HepG2 (cell line): Measurements from ENCODE around the gene CFL1. TPM values are rescaled to one million over a fixed set of nuclear protein-coding genes. Genes with fewer than 3 reads are reported as not detected.

Source experiments
- ATAC-seq: fragments of 200-7000 bp; cut with Tn5 transposase; 3 replicates; pipeline ENCODE4 v1.9.1; 2020; ENCODE audit warnings: mild to moderate bottlenecking, moderate library complexity
- BruUV-seq: library from RNA; stranded (reverse); fragments of 400-500 nt; replicated peaks from 2 replicates; lab custom pipeline; 2021; lab: Mats Ljungman, UMichigan
- CTCF ChIA-PET: fragments of 300-600 bp; formaldehyde crosslinking; extraction: SDS; loops from one replicate; lab custom pipeline; 2021; ENCODE audit warnings: low total read pairs, inconsistent platforms, low intra/inter-chr PET ratio; lab: Yijun Ruan, JAX
- POLR2A ChIA-PET: fragments of 350-600 bp; sonication (Branson Sonifier 250); formaldehyde crosslinking; loops from one replicate; lab custom pipeline; 2020; ENCODE audit warnings: antibody characterized with exemption, inconsistent platforms; lab: Yijun Ruan, JAX
- DNase-seq: peaks from one replicate; pipeline ENCODE4 v3.0.0-alpha.2; 2015; ENCODE audit warnings: low spot score
- FAIRE-seq: peaks from 3 replicates; lab custom pipeline; 2011; peaks lifted over from hg19 to GRCh38; lab: Jason Lieb, UNC
- H2AFZ ChIP-seq: one replicate; pipeline ENCODE4 v1.6.1; 2011; ENCODE audit warnings: low read length, inconsistent platforms
- H3K27ac ChIP-seq: fragments of 300-600 bp; 3 replicates; pipeline ENCODE4 v1.8.0; 2011; ENCODE audit warnings: mixed run types, mild to moderate bottlenecking, mixed read lengths, low read length, inconsistent platforms; ENCODE audit not compliant: insufficient read depth; ENCODE audit errors: extremely low read length
- H3K27me3 ChIP-seq, 2 experiments: fragments of 200-600 bp in 1 of 2; 2 replicates in 1 of 2; 3 replicates in 1 of 2; pipeline versions ENCODE4 v1.6.0 to v1.8.0; 2011; ENCODE audit warnings: low read length in 2 of 2, mild to moderate bottlenecking in 2 of 2, moderate library complexity in 2 of 2, inconsistent platforms in 1 of 2; ENCODE audit not compliant: insufficient read depth in 2 of 2, control insufficient read depth in 1 of 2
- H3K36me3 ChIP-seq, 2 experiments: fragments of 200-600 bp in 1 of 2; replicated peaks in 1 of 2; 2 replicates in 1 of 2; 3 replicates in 1 of 2; pipeline versions ENCODE4 v1.5.1 to v1.8.0; 2011; ENCODE audit warnings: low read length in 2 of 2, inconsistent platforms in 1 of 2; ENCODE audit not compliant: insufficient read depth in 2 of 2, control insufficient read depth in 1 of 2
- H3K4me1 ChIP-seq: 2 replicates; pipeline ENCODE4 v1.5.1; 2012; ENCODE audit warnings: low read length, inconsistent platforms; ENCODE audit not compliant: insufficient read depth
- H3K4me2 ChIP-seq: 2 replicates; pipeline ENCODE4 v1.6.0; 2011; ENCODE audit warnings: low read depth, low read length, inconsistent platforms
- H3K4me3 ChIP-seq, 3 experiments: fragments of 200-600 bp in 1 of 3; sonication (generic), shearing (Covaris generic) in 1 of 3; replicated peaks in 1 of 3; 2 replicates each; pipeline ENCODE4 v1.5.1; 2011 to 2016; ENCODE audit warnings: low read length in 3 of 3, inconsistent platforms in 2 of 3, low read depth in 2 of 3, mild to moderate bottlenecking in 2 of 3, control low read depth in 1 of 3, mixed read lengths in 1 of 3; ENCODE audit not compliant: insufficient read depth in 1 of 3
- H3K79me2 ChIP-seq: one replicate; pipeline ENCODE4 v1.6.1; 2011; ENCODE audit warnings: low read length, inconsistent platforms; ENCODE audit not compliant: insufficient read depth
- H3K9ac ChIP-seq: 2 replicates; pipeline ENCODE4 v1.6.0; 2011; ENCODE audit warnings: mild to moderate bottlenecking, low read depth, low read length, inconsistent platforms; ENCODE audit not compliant: insufficient read depth
- H3K9me3 ChIP-seq: 2 replicates; pipeline ENCODE4 v1.5.1; 2012; ENCODE audit warnings: mild to moderate bottlenecking, low read length
- H4K20me1 ChIP-seq: 2 replicates; pipeline ENCODE4 v1.6.0; 2011; ENCODE audit warnings: inconsistent platforms, mild to moderate bottlenecking, low read length, moderate library complexity; ENCODE audit not compliant: insufficient read depth
- AHR ChIP-seq: IDR thresholded peaks from 2 replicates; pipeline ENCODE4 v1.6.1; 2018; ENCODE audit warnings: missing genetic modification reagents, missing compliant biosample characterization
- ATF4 ChIP-seq, 2 experiments: fragments of 450-650 bp in 1 of 2; sonication (generic) in 1 of 2; formaldehyde crosslinking; IDR thresholded peaks; 2 replicates each; pipeline versions ENCODE4 v1.5.0 to v1.8.0; 2020 to 2022; ENCODE audit warnings: mild to moderate bottlenecking in 1 of 2, missing genetic modification reagents in 1 of 2
- KLF12 ChIP-seq: sonication (generic); formaldehyde crosslinking; IDR thresholded peaks from 2 replicates; pipeline ENCODE4 v1.4.0; 2020; ENCODE audit warnings: missing genetic modification reagents, borderline replicate concordance
- MYC ChIP-seq: sonication (generic); formaldehyde crosslinking; IDR thresholded peaks from 2 replicates; pipeline ENCODE4 v1.9.0; 2021; ENCODE audit warnings: missing genetic modification reagents, borderline replicate concordance
- RARG ChIP-seq: sonication (generic); formaldehyde crosslinking; IDR thresholded peaks from 2 replicates; pipeline ENCODE4 v1.4.0; 2020; ENCODE audit warnings: low read depth, mild to moderate bottlenecking, missing genetic modification reagents
- SATB2 ChIP-seq: sonication (generic); formaldehyde crosslinking; IDR thresholded peaks from 2 replicates; pipeline ENCODE4 v1.5.0; 2020; ENCODE audit warnings: missing genetic modification reagents
- TCF12 ChIP-seq, 2 experiments: fragments of 450-650 bp in 1 of 2; sonication (generic) in 1 of 2; formaldehyde crosslinking in 1 of 2; IDR thresholded peaks; 2 replicates each; pipeline versions ENCODE4 v1.6.1 to v1.8.0; 2017 to 2022; ENCODE audit warnings: antibody characterized with exemption in 1 of 2, mild to moderate bottlenecking in 1 of 2, missing genetic modification reagents in 1 of 2, moderate library complexity in 1 of 2
- ZNF354B ChIP-seq: sonication (generic); formaldehyde crosslinking; IDR thresholded peaks from 2 replicates; pipeline ENCODE4 v1.8.0; 2022; ENCODE audit warnings: mild to moderate bottlenecking, missing genetic modification reagents
- ZNF44 ChIP-seq: sonication (generic); formaldehyde crosslinking; IDR thresholded peaks from 2 replicates; pipeline ENCODE4 v1.5.1; 2020; ENCODE audit warnings: mild to moderate bottlenecking, missing genetic modification reagents
- ZNF441 ChIP-seq: sonication (generic); formaldehyde crosslinking; IDR thresholded peaks from 2 replicates; pipeline ENCODE4 v1.7.0; 2021; ENCODE audit warnings: missing genetic modification reagents, borderline replicate concordance
- ZNF546 ChIP-seq: sonication (generic); formaldehyde crosslinking; conservative IDR thresholded peaks from 2 replicates; pipeline ENCODE4 v1.8.1; 2023; ENCODE audit warnings: mild to moderate bottlenecking, missing genetic modification reagents
- ZNF569 ChIP-seq: sonication (generic); formaldehyde crosslinking; IDR thresholded peaks from 2 replicates; pipeline ENCODE4 v1.5.0; 2020; ENCODE audit warnings: mild to moderate bottlenecking, missing genetic modification reagents, moderate library complexity, borderline replicate concordance
- ZNF652 ChIP-seq: IDR thresholded peaks from 2 replicates; pipeline ENCODE4 v1.6.1; 2016; ENCODE audit warnings: low read depth, borderline replicate concordance
- WGBS: methylation state at CpG from one replicate; pipeline ENCODE4 v1.1.6; 2017; ENCODE audit warnings: low lambda C conversion rate; 5-methylcytosine and 5-hydroxymethylcytosine counted together
- in situ Hi-C: cut with HindIII; loops from 2 replicates; pipeline ENCODE4 v1.10.0; 2017; ENCODE audit warnings: low pct_unique_long_range_greater_than_20kb; ENCODE audit not compliant: extremely low pct_ligation_motif_present
- intact Hi-C: fragments of 100-400 bp; cut with micrococcal nuclease; formaldehyde crosslinking; loops from one replicate; pipeline ENCODE4 v1.10.0; 2022; ENCODE audit not compliant: unreplicated experiment
- polyA plus RNA-seq, 8 experiments: library from polyadenylated mRNA; depleted of rRNA in 3 of 8; stranded (reverse) in 7 of 8; unstranded in 1 of 8; fragments of >200 nt; fragmentation: Illumina TruSeq in 4 of 8; extraction: Trizol in 4 of 8; gene quantifications; 2 replicates each; pipeline versions ENCODE4 v1.2.1 to v1.2.3, GENCODE V29; 2011 to 2016; ENCODE audit warnings: low read depth in 4 of 8, missing spikeins in 1 of 8, mixed read lengths in 1 of 8; ENCODE audit not compliant: insufficient read depth in 1 of 8
- total RNA-seq, 5 experiments: library from RNA; depleted of rRNA; stranded (reverse); fragments of >200 nt; fragmentation: Illumina TruSeq; extraction: Trizol; gene quantifications; 2 replicates each; pipeline ENCODE4 v1.2.3, GENCODE V29; 2016; ENCODE audit warnings: low read depth in 1 of 5

The CFL1 gene
- total and polyA plus RNA-seq, 2 of the 13 experiments (the other 11 are each of a cell fraction or from before 2014, with no cell fraction given), result 379 to 383 TPM

DNA sequence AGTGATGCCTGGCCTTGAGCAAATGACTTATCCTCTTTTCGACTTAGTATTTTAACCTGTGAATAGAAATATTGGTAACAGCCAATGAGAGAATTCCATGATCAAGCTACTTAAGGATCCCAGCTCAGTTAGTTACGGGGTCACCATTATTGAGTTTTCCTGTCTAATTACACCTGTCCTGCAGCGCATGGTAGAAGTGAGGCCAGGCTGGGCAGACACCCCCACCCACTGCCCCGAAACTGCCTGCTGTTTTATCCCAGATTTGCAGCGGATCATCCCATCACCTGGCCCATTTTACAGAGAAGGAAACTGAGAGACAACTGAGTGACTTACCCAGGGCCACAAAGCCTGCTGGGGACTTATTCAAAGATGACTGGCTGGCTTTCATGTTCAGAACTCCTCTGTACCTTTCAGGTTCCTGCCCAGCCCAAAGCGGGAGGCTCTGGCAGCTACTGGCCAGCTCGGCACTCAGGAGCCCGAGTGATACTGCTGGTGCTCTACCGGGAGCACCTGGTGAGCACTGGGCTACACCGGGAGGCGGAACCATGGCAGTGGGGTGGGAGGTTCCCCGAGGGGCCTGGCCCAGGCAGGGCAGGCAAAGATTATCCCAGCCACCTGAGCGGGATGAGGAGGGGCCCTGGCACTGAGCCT is 3.7 kb upstream of the CFL1 start (continued):
- 0 out of 2 replicates have a peak, but pooled peaks have one; percentile 34 for TF ChIP-seq AHR (CRISPR knock-in tag)

GRCh38 chr11:65861165-65861505 is 3.2 kb upstream of the CFL1 start:
- H3K27ac ChIP-seq, result peak overlapping the region; percentile 90
- no peaks in the 10 kb centered on the region; a peak in 1 of 5 replicates for H3K27me3 ChIP-seq
- H3K79me2 ChIP-seq, result peaks cover 26% of the 10 kb centered on the region
- intact Hi-C loops (no loop called here), in situ Hi-C loops (no loop called here)
- no peak for DNase-seq
- peak overlapping the region; percentile 80 to 99 (median 89) for H3K4me3 ChIP-seq
- H4K20me1 ChIP-seq, result peaks cover 15% of the 10 kb centered on the region
- peak overlapping the region; percentile 89 for H3K9ac ChIP-seq
- ChIA-PET CTCF (interaction anchor here (1.4 to 1.9 kb wide), 3 partner anchors 23 to 150 kb away, joined by 3 to 7 read pairs (median 6); no protein-coding TSS in a partner anchor), POLR2A (interaction anchor here (0.7 to 5.4 kb wide), 5 partner anchors 10 to 141 kb away, joined by 3 to 81 read pairs (median 20); partner anchors contain the start of genes BANF1, CCDC85B, EFEMP2 and EIF1AD)
- H3K4me1 ChIP-seq, result peaks cover 35% of the 10 kb centered on the region
- WGBS, result 7% methylated on average over 12 of the region's 14 CpGs
- FAIRE-seq, result no peak
- TF ChIP-seq SATB2 (CRISPR knock-in tag) (0 out of 2 replicates have a peak, but pooled peaks have one; percentile 15), KLF12 (CRISPR knock-in tag) (peak; percentile 8; the same call in 1 of the 2 replicates), MYC (CRISPR knock-in tag) (0 out of 2 replicates have a peak, but pooled peaks have one; percentile 5), RARG (CRISPR knock-in tag) (0 out of 2 replicates have a peak, but pooled peaks have one; percentile 8), ZNF354B (CRISPR knock-in tag) (no peak), ZNF652 (CRISPR knock-in tag) (peak; percentile 75), ZNF441 (CRISPR knock-in tag) (0 out of 2 replicates have a peak, but pooled peaks have one; percentile 30), ZNF546 (CRISPR knock-in tag) (no peak), TCF12 (IDR thresholded peaks at IDR 0.05) (no peak), TCF12 (CRISPR knock-in tag; IDR thresholded peaks at IDR 0.05) (no peak), ZNF44 (CRISPR knock-in tag) (0 out of 2 replicates have a peak, but pooled peaks have one; percentile 4), ATF4 (CRISPR knock-in tag; IDR thresholded peaks at IDR 0.05) (peak in 1 of 2 experiments; percentile 64; a peak in 2 of 4 replicates), ZNF569 (0 out of 2 replicates have a peak, but pooled peaks have one; percentile 4)
- H2AFZ ChIP-seq, result no peak overlapping the region
- peak overlapping the region; percentile 100 for H3K4me2 ChIP-seq
- H3K9me3 ChIP-seq, result no peaks in the 10 kb centered on the region
- no TSS peak for BruUV-seq
- no peak for ATAC-seq
- peaks cover 14 to 43% of the 10 kb centered on the region in 2 experiments; a peak in 4 of 5 replicates for H3K36me3 ChIP-seq
